ENCODE data around the gene ADGRV1. TPM values are rescaled to one million over a fixed set of nuclear protein-coding genes. Genes with fewer than 3 reads are reported as not detected.

The ADGRV1 gene
- total RNA-seq, 1 donor from 2014 or later: not detected

- H3K4me1 ChIP-seq: no peaks in the 10 kb centered on the region
- TF ChIP-seq CTCF (IDR thresholded peaks at IDR 0.05; ENCODE audit: borderline replicate concordance): no peak
- H3K27ac ChIP-seq (replicated peaks): no peak overlapping the region
- no peak for DNase-seq
- no peaks in the 10 kb centered on the region for H3K36me3 ChIP-seq
- intact Hi-C loops (cut with micrococcal nuclease): no loop called here
- peaks cover 13% of the 10 kb centered on the region for H3K27me3 ChIP-seq (ENCODE audit: low read depth)
- no peak overlapping the region for H3K4me3 ChIP-seq
- no peaks in the 10 kb centered on the region for H3K9me3 ChIP-seq (replicated peaks)
These were observed 149.1 kb downstream of the ADGRV1 start for GRCh38 chr5:90707698-90708097.

GRCh38 chr5:90709323-90710155, 150.9 kb downstream of the ADGRV1 start:
- DNase-seq: no peak

GRCh38 chr5:90718387-90718786, 159.8 kb downstream of the ADGRV1 start:
- TF ChIP-seq CTCF (IDR thresholded peaks at IDR 0.05; ENCODE audit: borderline replicate concordance): no peak
- H3K4me3 ChIP-seq: no peak overlapping the region
- intact Hi-C loops (cut with micrococcal nuclease): no loop called here

More at GRCh38 chr5:90709323-90710155, 150.9 kb downstream of the ADGRV1 start:
- peak; percentile 67 for TF ChIP-seq CTCF (IDR thresholded peaks at IDR 0.05; ENCODE audit: borderline replicate concordance)
- Histone ChIP-seq H3K9me3 (replicated peaks) (no peaks in the 10 kb centered on the region), H3K36me3 (no peaks in the 10 kb centered on the region), H3K27ac (replicated peaks) (no peak overlapping the region), H3K27me3 (ENCODE audit: low read depth) (peaks cover 6% of the 10 kb centered on the region), H3K4me1 (no peaks in the 10 kb centered on the region), H3K4me3 (no peak overlapping the region)
- intact Hi-C loops (cut with micrococcal nuclease): no loop called here

GRCh38 chr5:90739567-90739966, 181.0 kb downstream of the ADGRV1 start:
- TF ChIP-seq CTCF (IDR thresholded peaks at IDR 0.05; ENCODE audit: borderline replicate concordance): no peak

More at GRCh38 chr5:90718387-90718786, 159.8 kb downstream of the ADGRV1 start:
- H3K27me3 ChIP-seq (ENCODE audit: low read depth): peaks cover 5% of the 10 kb centered on the region
- no peaks in the 10 kb centered on the region for H3K36me3 ChIP-seq
- H3K4me1 ChIP-seq: no peaks in the 10 kb centered on the region
- no peaks in the 10 kb centered on the region for H3K9me3 ChIP-seq (replicated peaks)
- no peak for DNase-seq
- H3K27ac ChIP-seq (replicated peaks): no peak overlapping the region

GRCh38 chr5:90740244-90740799, 181.7 kb downstream of the ADGRV1 start:
- Histone ChIP-seq H3K9me3 (replicated peaks) (peaks cover 38% of the 10 kb centered on the region), H3K4me3 (no peak overlapping the region), H3K36me3 (no peaks in the 10 kb centered on the region), H3K4me1 (no peaks in the 10 kb centered on the region), H3K27ac (replicated peaks) (no peak overlapping the region), H3K27me3 (ENCODE audit: low read depth) (peaks cover 4% of the 10 kb centered on the region)
- no peak for DNase-seq
- no peak for TF ChIP-seq CTCF (IDR thresholded peaks at IDR 0.05; ENCODE audit: borderline replicate concordance)
- intact Hi-C loops (cut with micrococcal nuclease): no loop called here

More at GRCh38 chr5:90739567-90739966, 181.0 kb downstream of the ADGRV1 start:
- DNase-seq: no peak
- Histone ChIP-seq H3K27ac (replicated peaks) (no peak overlapping the region), H3K4me1 (no peaks in the 10 kb centered on the region), H3K27me3 (ENCODE audit: low read depth) (peaks cover 4% of the 10 kb centered on the region), H3K4me3 (no peak overlapping the region), H3K36me3 (no peaks in the 10 kb centered on the region), H3K9me3 (replicated peaks) (peaks cover 38% of the 10 kb centered on the region)
- intact Hi-C loops (cut with micrococcal nuclease): no loop called here

All from left ventricle myocardium inferior (tissue), 1 donor.